GM23338 (cell line): ENCODE measurements around the gene FOXN1. TPM values are rescaled to one million over a fixed set of nuclear protein-coding genes. Genes with fewer than 3 reads are reported as not detected.

ENCODE experiments used
- ATAC-seq: fragments of 200-7000 bp; cut with Tn5 transposase; 3 replicates; pipeline ENCODE4 v1.9.1; 2020
- DNase-seq: peaks from one replicate; pipeline ENCODE4 v3.0.0-alpha.2; 2015; ENCODE audit warnings: low spot score
- H2AFZ ChIP-seq: fragments of 200-600 bp; sonication (generic); 2 replicates; pipeline ENCODE4 v1.8.0; 2016; ENCODE audit warnings: antibody characterized with exemption, mild to moderate bottlenecking, moderate library complexity
- H3F3A ChIP-seq: fragments of 200-600 bp; sonication (generic); replicated peaks from 2 replicates; pipeline ENCODE4 v1.8.0; 2017; ENCODE audit warnings: antibody characterized with exemption, mixed run types, low read depth
- H3K27ac ChIP-seq: fragments of 200-600 bp; sonication (generic); 2 replicates; pipeline ENCODE4 v1.6.1; 2016; ENCODE audit warnings: low read depth
- H3K27me3 ChIP-seq: fragments of 200-600 bp; sonication (generic); 2 replicates; pipeline ENCODE4 v1.8.0; 2016; ENCODE audit warnings: mild to moderate bottlenecking, mixed run types, moderate library complexity; ENCODE audit not compliant: insufficient read depth
- H3K36me3 ChIP-seq: fragments of 200-600 bp; sonication (generic); 2 replicates; pipeline ENCODE4 v1.8.0; 2016; ENCODE audit warnings: mild to moderate bottlenecking; ENCODE audit not compliant: insufficient read depth
- H3K4me1 ChIP-seq: fragments of 200-600 bp; sonication (generic); 2 replicates; pipeline ENCODE4 v1.8.0; 2016; ENCODE audit warnings: mild to moderate bottlenecking, moderate library complexity; ENCODE audit not compliant: insufficient read depth
- H3K4me2 ChIP-seq: fragments of 200-600 bp; sonication (generic); 2 replicates; pipeline ENCODE4 v1.7.1; 2017; ENCODE audit warnings: mixed run types
- H3K4me3 ChIP-seq: fragments of 200-600 bp; sonication (generic); 2 replicates; pipeline ENCODE4 v1.6.1; 2016; ENCODE audit warnings: mixed run types
- H3K79me2 ChIP-seq: fragments of 200-600 bp; sonication (generic); replicated peaks from 2 replicates; pipeline ENCODE4 v1.8.0; 2017; ENCODE audit warnings: mild to moderate bottlenecking; ENCODE audit not compliant: insufficient read depth
- H3K9me2 ChIP-seq: fragments of 200-600 bp; sonication (generic); 2 replicates; pipeline ENCODE4 v1.8.0; 2017; ENCODE audit not compliant: insufficient read depth
- H4K20me1 ChIP-seq: fragments of 200-600 bp; sonication (generic); replicated peaks from 2 replicates; pipeline ENCODE4 v1.8.0; 2017; ENCODE audit warnings: mild to moderate bottlenecking; ENCODE audit not compliant: insufficient read depth
- H3K27ac Mint-ChIP-seq: 2 replicates; pipeline ENCODE4 v1.8.0; 2020; ENCODE audit warnings: inconsistent platforms, mild to moderate bottlenecking, moderate library complexity, mixed read lengths
- H3K27me3 Mint-ChIP-seq: 3 replicates; pipeline ENCODE4 v1.8.0; 2022; ENCODE audit warnings: low read depth, mild to moderate bottlenecking, moderate library complexity, mixed read lengths, inconsistent platforms; ENCODE audit not compliant: insufficient read depth, poor library complexity
- H3K36me3 Mint-ChIP-seq: 3 replicates; pipeline ENCODE4 v1.8.0; 2021; ENCODE audit warnings: low read depth, mild to moderate bottlenecking, inconsistent platforms, moderate library complexity, mixed read lengths
- H3K4me1 Mint-ChIP-seq: 3 replicates; pipeline ENCODE4 v1.8.0; 2020; ENCODE audit warnings: mild to moderate bottlenecking, inconsistent platforms, mixed read lengths
- H3K4me3 Mint-ChIP-seq: 3 replicates; pipeline ENCODE4 v1.8.0; 2021; ENCODE audit warnings: moderate library complexity, mild to moderate bottlenecking, inconsistent platforms, mixed read lengths
- H3K9me3 Mint-ChIP-seq: 3 replicates; pipeline ENCODE4 v1.8.0; 2020; ENCODE audit warnings: moderate library complexity, mild to moderate bottlenecking, inconsistent platforms, mixed read lengths
- CREB1 ChIP-seq: fragments of 250-450 bp; sonication (Bioruptor Pico); IDR thresholded peaks from 2 replicates; pipeline ENCODE4 v1.5.0; 2020; ENCODE audit warnings: low read depth, mild to moderate bottlenecking, moderate library complexity
- CTCF ChIP-seq, 2 experiments: fragments of 200-600 bp in 1 of 2; sonication (generic) in 1 of 2; conservative IDR thresholded peaks; 2 replicates each; pipeline versions ENCODE4 v1.5.1 to v1.6.1; 2016 to 2017; ENCODE audit warnings: antibody characterized with exemption in 2 of 2, low read depth in 2 of 2, mild to moderate bottlenecking in 2 of 2, moderate library complexity in 1 of 2
- ETS1 ChIP-seq: IDR thresholded peaks from 2 replicates; pipeline ENCODE4 v1.6.1; 2016; ENCODE audit warnings: antibody characterized with exemption
- EZH2 ChIP-seq: fragments of 200-600 bp; sonication (generic); IDR thresholded peaks from one replicate; pipeline ENCODE4 v1.8.0; 2017; ENCODE audit warnings: antibody characterized with exemption, mild to moderate bottlenecking, low read depth; ENCODE audit not compliant: unreplicated experiment
- EZH2phosphoT487 ChIP-seq: fragments of 200-600 bp; sonication (generic); IDR thresholded peaks from one replicate; pipeline ENCODE4 v1.8.1; 2018; ENCODE audit warnings: antibody characterized with exemption; ENCODE audit not compliant: unreplicated experiment
- JUNB ChIP-seq: IDR thresholded peaks from one replicate; pipeline ENCODE4 v1.6.1; 2016; ENCODE audit warnings: antibody characterized with exemption; ENCODE audit not compliant: unreplicated experiment
- NANOG ChIP-seq: IDR thresholded peaks from 2 replicates; pipeline ENCODE4 v1.6.1; 2016; ENCODE audit warnings: antibody characterized with exemption, borderline replicate concordance
- POLR2AphosphoS5 ChIP-seq: IDR thresholded peaks from 2 replicates; pipeline ENCODE4 v1.6.1; 2016; ENCODE audit warnings: antibody characterized with exemption, low read depth
- REST ChIP-seq: IDR thresholded peaks from one replicate; pipeline ENCODE4 v1.6.1; 2018; ENCODE audit warnings: antibody characterized with exemption; ENCODE audit not compliant: unreplicated experiment
- STAT1 ChIP-seq: IDR thresholded peaks from one replicate; pipeline ENCODE4 v1.6.1; 2016; ENCODE audit warnings: antibody characterized with exemption; ENCODE audit not compliant: unreplicated experiment
- ZNF114 ChIP-seq: fragments of 250-450 bp; sonication (Bioruptor Pico); IDR thresholded peaks from 2 replicates; pipeline ENCODE4 v1.5.0; 2020; ENCODE audit warnings: mild to moderate bottlenecking, moderate library complexity
- ZNF331 ChIP-seq: fragments of 250-450 bp; sonication (Bioruptor Pico); IDR thresholded peaks from 2 replicates; pipeline ENCODE4 v1.5.0; 2020; ENCODE audit warnings: low read depth, mild to moderate bottlenecking, moderate library complexity
- polyA plus RNA-seq: library from polyadenylated mRNA; unstranded; fragments of >200 nt; fragmentation: Nextera tagmentation; extraction: Ambion mirVana; gene quantifications from 2 replicates; pipeline ENCODE4 v1.2.1, GENCODE V29; 2016
- total RNA-seq: library from RNA; depleted of rRNA; stranded (reverse); fragments of >200 nt; shearing (Covaris generic); gene quantifications from 2 replicates; pipeline ENCODE4 v1.2.3, GENCODE V29; 2014

FOXN1 gene
- total and polyA plus RNA-seq, 2 experiments from 2014 or later = not detected

DNA sequence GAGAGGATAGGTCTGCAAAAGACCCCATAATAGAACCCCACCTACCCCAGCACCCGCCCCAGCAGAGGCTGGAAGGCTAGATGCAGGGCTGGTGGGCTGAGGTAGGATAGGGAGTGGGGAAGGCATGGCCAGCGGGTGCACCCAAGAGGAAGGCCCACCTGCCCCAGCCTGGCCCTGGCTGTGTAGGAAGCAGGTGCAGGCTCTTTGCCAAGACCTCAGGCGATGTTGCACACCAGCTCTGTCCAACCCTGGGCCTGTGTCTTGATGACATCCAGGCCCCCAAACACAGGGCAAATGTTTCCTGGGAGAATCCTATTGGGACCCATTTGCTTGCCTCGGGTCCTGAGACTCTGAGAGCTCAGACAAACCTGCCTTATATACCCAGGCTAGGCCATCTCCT, 34.1 kb downstream of the FOXN1 start:
- no peak overlapping the region for H3K4me3 ChIP-seq
- H3F3A ChIP-seq = no peaks in the 10 kb centered on the region
- Mint-ChIP-seq H3K36me3 (no peaks in the 10 kb centered on the region; the same call in 2 of the 3 replicates), H3K27ac (no peak overlapping the region), H3K27me3 (peaks cover 10% of the 10 kb centered on the region), H3K4me1 (peaks cover 11% of the 10 kb centered on the region), H3K4me3 (no peak overlapping the region), H3K9me3 (no peaks in the 10 kb centered on the region)
- H3K4me1 ChIP-seq = peaks cover 9% of the 10 kb centered on the region
- H2AFZ ChIP-seq = no peak overlapping the region
- no peaks in the 10 kb centered on the region for H3K9me2 ChIP-seq
- no peaks in the 10 kb centered on the region for H3K79me2 ChIP-seq
- DNase-seq = no peak
- no peak overlapping the region for H3K4me2 ChIP-seq
- TF ChIP-seq EZH2phosphoT487 = no peak
- TF ChIP-seq POLR2AphosphoS5 = no peak
- TF ChIP-seq ZNF331 (CRISPR knock-in tag) = no peak
- ATAC-seq = no peak
- H4K20me1 ChIP-seq = no peaks in the 10 kb centered on the region
- no peaks in the 10 kb centered on the region for H3K36me3 ChIP-seq
- no peak overlapping the region for H3K27ac ChIP-seq
- H3K27me3 ChIP-seq = no peaks in the 10 kb centered on the region

GRCh38 chr17:28541439-28541838, 35.3 kb downstream of the FOXN1 start:
- Mint-ChIP-seq H3K36me3 (no peaks in the 10 kb centered on the region; the same call in 2 of the 3 replicates), H3K4me1 (peaks cover 14% of the 10 kb centered on the region), H3K27me3 (peaks cover 10% of the 10 kb centered on the region), H3K27ac (no peak overlapping the region), H3K9me3 (no peaks in the 10 kb centered on the region), H3K4me3 (no peak overlapping the region)
- no peaks in the 10 kb centered on the region for H3K27me3 ChIP-seq
- H3K4me3 ChIP-seq = no peak overlapping the region
- no peak overlapping the region for H3K27ac ChIP-seq
- peaks cover 9% of the 10 kb centered on the region for H3K4me1 ChIP-seq
- no peaks in the 10 kb centered on the region for H3K9me2 ChIP-seq
- no peaks in the 10 kb centered on the region for H3K79me2 ChIP-seq
- no peak overlapping the region for H2AFZ ChIP-seq
- H3K36me3 ChIP-seq = no peaks in the 10 kb centered on the region
- no peaks in the 10 kb centered on the region for H3F3A ChIP-seq
- H4K20me1 ChIP-seq = no peaks in the 10 kb centered on the region
- DNase-seq (no peak), ATAC-seq (no peak)
- no peak overlapping the region for H3K4me2 ChIP-seq
- TF ChIP-seq REST (no peak), NANOG (no peak), JUNB (no peak), STAT1 (no peak), CREB1 (no peak), EZH2 (no peak), ZNF331 (CRISPR knock-in tag) (no peak), ETS1 (no peak), POLR2AphosphoS5 (no peak), ZNF114 (CRISPR knock-in tag) (no peak), EZH2phosphoT487 (no peak), CTCF (conservative IDR thresholded peaks at IDR 0.05; ENCODE audit: low read depth in 2 of 2) (no peak)
